ENCODE data around the gene NPPB.
A peak's percentile ranks its signal among the peaks of the same experiment; 100 is the strongest.
"Not testable (repeated sequence)": the region's sequence is repeated elsewhere in the genome, so short reads cannot be mapped to it uniquely, and the experiment has no call there.

Gene NPPB

DNA sequence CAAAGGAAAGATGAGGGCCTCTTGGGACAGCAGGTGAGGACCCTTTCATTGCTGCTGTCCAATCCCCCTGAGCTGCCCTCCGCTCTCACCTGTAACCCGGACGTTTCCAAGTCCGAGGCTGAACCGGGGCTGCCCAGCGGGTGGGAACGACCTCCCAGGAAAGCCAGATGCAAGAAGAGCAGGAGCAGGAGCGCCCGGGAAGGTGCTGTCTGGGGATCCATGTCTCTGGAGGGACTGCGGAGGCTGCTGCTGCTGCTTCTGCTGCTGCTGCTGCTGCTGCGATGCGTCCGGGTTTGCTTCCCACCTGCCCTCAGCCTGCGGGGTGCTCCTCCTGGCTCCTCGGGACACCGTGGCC, at the start of gene NPPB:
NPPB (minus strand) TSS at position 333 of the 355 bp plus-strand sequence; CDS start at position 221, 112 bp downstream.
- DNase-seq: no peak

GRCh38 chr1:11908095-11908675, 49.4 kb upstream of the NPPB start:
- DNase-seq: peak; percentile 87 to 94

- peak; percentile 89 to 94 for DNase-seq
Observed at GRCh38 chr1:11907275-11908094, 48.7 kb upstream of the NPPB start.

DNA sequence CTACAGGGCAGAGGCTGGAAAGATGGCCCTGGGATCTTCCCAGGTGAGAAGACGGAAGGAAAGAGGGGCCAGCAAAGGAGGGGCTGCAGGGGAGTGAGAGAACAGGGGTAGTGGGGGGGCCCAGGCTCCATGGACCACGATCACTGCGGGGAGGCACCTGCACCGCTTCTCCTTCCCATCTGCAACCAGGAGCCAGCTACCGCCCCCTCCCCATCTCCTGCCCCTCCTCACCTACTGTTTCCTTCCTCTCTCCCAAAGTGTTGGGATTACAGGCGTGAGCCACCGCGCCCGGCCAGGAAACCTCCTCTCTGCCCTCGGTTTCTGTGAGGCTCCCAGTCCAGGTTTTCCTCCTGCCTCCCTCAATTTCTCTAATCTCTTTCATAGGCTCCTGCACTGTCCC, 48.1 kb upstream of the NPPB start:
- no peak for DNase-seq

DNA sequence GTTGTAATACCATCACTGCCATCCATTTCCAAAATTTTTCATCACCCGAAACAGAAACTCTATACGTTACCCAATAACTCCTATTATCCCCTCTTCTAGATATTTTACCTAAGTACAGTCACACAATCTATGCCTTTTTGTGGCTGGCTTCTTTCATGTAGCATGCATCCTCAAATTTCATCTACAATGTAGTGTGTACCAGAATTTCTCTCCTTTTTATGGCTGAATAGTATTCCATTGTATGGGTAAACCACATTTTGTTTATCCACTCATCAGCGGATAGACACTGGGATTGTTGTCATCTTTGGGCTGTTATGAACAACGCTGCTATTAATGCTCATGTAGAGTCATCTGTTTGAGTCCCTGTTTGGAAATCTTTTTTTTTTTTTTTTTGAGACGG, 46.2 kb upstream of the NPPB start:
- no peak for DNase-seq

GRCh38 chr1:11904156-11904555, 45.4 kb upstream of the NPPB start:
- DNase-seq: not testable (repeated sequence)

GRCh38 chr1:11903210-11903609, 44.5 kb upstream of the NPPB start:
- no peak for DNase-seq

DNA sequence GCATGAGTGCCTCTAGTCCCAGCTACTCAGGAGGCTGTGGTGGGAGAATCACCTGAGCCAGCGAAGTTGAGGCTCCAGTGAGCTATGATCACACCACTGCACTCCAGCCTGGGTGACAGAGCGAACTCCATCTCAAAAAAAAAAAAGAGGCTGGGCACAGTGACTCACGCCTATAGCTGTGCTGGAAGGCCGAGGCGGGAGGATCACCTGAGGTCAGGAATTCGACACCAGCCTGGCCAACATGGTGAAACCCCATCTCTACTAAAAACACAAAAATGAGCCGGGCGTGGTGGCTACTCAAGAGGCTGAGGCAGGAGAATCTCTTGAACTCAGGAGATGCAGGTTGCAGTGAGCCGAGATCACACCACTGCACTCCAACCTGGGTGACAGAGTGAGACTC, 42.7 kb upstream of the NPPB start:
- not testable (repeated sequence) for DNase-seq

- DNase-seq: no peak
Observed at GRCh38 chr1:11898831-11899467, 40.2 kb upstream of the NPPB start.

- no peak for DNase-seq
Observed at GRCh38 chr1:11898086-11898785, 39.5 kb upstream of the NPPB start.

- not testable (repeated sequence) for DNase-seq
Observed at GRCh38 chr1:11894501-11894900, 35.8 kb upstream of the NPPB start.

DNA sequence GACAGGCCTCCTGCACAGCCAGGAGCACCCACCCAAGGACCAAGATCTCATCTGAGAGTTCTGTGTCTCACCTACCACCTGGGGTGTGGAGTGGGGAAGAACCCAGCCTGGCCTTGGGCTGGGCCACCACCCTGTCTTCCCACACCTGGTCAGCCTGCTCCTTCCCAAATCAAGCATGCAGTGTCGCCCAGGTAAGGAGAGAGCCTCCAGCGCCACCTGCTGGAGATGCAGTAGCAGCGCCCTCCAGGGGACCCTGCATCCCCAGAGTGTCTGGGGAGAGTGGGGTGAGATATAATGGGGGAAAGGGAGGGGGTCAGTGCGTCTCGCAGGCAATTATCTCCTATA, 35.1 kb upstream of the NPPB start:
- peak; percentile 33 to 55 for DNase-seq

DNA sequence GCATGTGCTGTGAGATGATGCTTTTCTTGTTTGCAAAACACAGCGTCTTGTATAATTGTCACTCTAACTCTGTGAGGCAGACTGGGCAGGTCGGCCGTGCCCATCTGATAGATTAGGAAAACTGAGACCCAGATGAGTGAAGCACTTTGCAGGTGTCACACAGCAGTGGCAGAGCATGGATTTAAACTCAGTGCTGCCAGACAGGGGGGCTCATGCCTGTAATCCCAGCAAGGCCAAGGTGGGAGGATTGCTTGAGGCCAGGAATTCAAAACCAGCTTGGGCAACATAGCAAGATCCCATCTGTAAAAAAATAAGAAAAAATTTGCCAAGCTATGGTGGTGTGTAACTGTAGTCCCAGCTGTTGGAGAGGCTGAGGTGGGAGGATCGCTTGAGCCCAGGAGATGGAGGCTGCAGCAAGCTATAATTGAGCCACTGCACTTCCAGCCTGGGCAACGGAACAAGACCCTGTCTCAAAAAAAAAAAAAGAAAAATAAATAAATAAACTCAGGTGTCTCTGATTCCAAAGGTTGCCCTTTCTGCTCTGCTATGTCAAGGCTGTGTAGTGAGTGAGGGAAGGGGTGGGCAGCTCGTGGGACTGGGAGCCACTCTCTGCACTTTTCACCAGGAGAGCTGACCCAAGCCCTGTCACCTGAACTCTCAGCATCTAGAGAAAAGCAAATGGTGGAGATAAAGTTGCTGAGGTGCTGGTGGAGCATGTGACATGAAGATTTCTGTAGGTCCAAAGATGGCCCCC, 32.9 kb upstream of the NPPB start:
- DNase-seq: no peak

DNA sequence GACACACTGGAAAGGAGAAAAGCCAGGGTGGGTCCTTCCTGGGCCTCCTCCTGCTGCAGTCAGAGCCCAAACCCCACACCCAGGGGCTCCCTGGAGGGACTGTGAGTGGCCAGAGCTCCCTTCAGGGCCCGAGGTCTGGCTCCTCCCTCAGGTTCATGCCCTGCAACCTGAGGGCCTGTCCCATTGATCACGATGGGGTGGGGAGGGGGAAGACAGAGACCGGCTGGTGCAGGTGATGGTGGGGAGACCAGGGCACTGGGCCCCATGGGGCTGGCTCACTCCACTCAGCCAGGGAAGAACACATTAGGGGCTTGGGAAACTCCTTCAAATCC, 30.1 kb upstream of the NPPB start:
- DNase-seq: no peak

DNA sequence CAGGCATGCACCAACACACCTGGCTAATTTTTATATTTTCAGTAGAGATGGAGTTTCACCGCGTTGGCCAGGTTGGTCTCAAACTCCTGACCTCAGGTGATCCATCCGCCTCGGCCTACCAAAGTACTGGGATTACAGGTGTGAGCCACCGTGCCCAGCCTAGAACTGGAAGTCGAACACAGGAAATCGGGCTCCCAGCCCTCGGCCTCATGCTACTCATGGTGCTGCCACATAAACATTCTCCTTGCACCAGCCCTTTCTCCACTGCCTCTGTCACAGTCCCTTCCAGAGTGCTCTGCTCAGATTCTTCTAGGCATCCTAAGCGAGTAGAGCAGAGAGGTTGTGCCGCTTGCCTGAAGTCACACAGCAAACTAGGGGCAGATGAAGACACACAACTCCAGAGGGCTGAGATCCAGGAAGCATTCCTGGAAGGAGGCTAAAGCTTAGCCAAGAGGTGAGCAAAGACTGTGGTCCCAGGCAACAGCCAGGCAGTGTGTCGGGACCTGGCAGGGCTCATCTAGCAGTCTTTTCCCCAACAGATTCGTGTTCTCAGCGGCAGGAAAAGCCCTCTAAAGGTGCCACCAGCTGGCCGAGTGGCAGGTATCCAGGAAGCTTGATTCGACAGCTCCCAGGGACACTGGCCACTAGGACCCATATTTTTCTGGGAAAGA, 29.6 kb upstream of the NPPB start:
- DNase-seq: no peak

- no peak for DNase-seq
Observed at GRCh38 chr1:11887666-11888007, 28.9 kb upstream of the NPPB start.

- DNase-seq: no peak
Observed at GRCh38 chr1:11886986-11887665, 28.4 kb upstream of the NPPB start.

- DNase-seq: no peak
Observed at GRCh38 chr1:11885916-11886315, 27.2 kb upstream of the NPPB start.

- no peak for DNase-seq
Observed at GRCh38 chr1:11882814-11883538, 24.2 kb upstream of the NPPB start.

DNA sequence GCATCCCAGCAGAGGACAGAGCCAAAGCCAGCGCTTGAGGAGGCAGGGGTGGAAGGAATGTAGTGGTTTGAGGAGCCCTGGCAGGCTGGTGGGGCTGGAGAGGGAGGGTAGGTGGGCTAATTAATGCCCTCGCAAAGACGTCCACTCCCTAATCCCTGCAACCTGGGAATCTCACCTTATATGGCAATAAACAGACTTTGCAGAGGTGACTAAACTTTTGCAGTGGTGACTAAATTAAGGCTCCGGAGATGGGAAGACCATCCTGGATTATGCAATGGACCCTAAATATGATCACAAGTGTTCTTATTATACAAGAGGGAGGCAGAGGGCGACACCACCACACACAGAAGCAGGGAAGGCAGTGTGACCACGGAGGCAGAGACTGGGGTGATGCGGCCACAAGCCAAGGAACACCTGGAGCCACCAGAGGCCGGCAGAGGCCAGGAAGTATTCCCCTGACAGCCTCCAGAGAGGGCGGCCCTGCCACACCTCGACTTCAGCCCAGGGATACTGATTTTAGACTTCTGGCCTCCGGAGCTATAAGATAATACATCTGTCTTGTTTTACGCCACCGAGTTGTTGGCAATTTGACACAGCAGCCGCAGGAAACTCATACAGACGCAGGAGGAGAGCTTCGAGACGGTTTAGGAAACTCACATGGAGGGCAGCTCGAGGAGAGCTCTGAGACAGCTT, 23.1 kb upstream of the NPPB start:
- DNase-seq: no peak
